Cardiac atrium fibroblast (primary cell): ENCODE measurements around the gene MRPL45. TPM values are rescaled to one million over a fixed set of nuclear protein-coding genes. Genes with fewer than 3 reads are reported as not detected.

Source experiments
- total RNA-seq: library from RNA; depleted of rRNA; stranded (reverse); fragments of >200 nt; gene quantifications from 2 replicates; pipeline ENCODE4 v1.2.3, GENCODE V29; 2015

MRPL45 gene
- 26.0 and 28.0 TPM in 2 replicates for total RNA-seq

GRCh38 chr17:38296834-38297517 lies at the start of gene MRPL45:
Gene MRPL45 (plus strand): TSS chr17:38297168. CDS start chr17:38297184, 16 bp downstream.

GRCh38 chr17:38343608-38344419 lies 46.8 kb downstream of the MRPL45 start, which contains the start of gene GPR179:
Gene GPR179 (minus strand): TSS chr17:38343956. CDS start chr17:38343789, 167 bp downstream.

GRCh38 chr17:38351412-38352222 lies 54.6 kb downstream of the MRPL45 start, which contains the start of gene SOCS7:
Gene SOCS7 (plus strand): TSS chr17:38351844. CDS start chr17:38352053, 209 bp downstream.

Other genes with a start within 250 kb of the MRPL45 start
- gene TBC1D3C, start 228.5 kb upstream of the MRPL45 start, total RNA-seq: 0.54 TPM in 1 of 2 replicates, not detected in the other
- gene TBC1D3E, start 169.2 kb upstream of the MRPL45 start, total RNA-seq: not detected in 2 replicates
- gene TBC1D3, start 104.6 kb upstream of the MRPL45 start, total RNA-seq: 1.6 and 2.3 TPM in 2 replicates
- not detected in 2 replicates for gene GPR179, start 46.8 kb downstream of the MRPL45 start, total RNA-seq
- 6.3 and 13.4 TPM in 2 replicates for gene SOCS7, start 54.7 kb downstream of the MRPL45 start, total RNA-seq
- 27.4 and 30.3 TPM in 2 replicates for gene ARHGAP23, start 131.3 kb downstream of the MRPL45 start, total RNA-seq